22Rv1 (cell line): Measurements from ENCODE around the gene DNAJC5.
A peak's percentile ranks its signal among the peaks of the same experiment; 100 is the strongest.

Experiments used
- H3K27ac ChIP-seq: fragments of 450-650 bp; 2 replicates; pipeline ENCODE4 v1.5.1; 2017
- ZFX ChIP-seq: fragments of 450-650 bp; IDR thresholded peaks from 2 replicates; pipeline ENCODE4 v1.6.1; 2017; ENCODE audit warnings: antibody characterized with exemption, borderline replicate concordance
- TF ChIP-seq, protein P1 (sequence below): fragments of 450-650 bp; IDR thresholded peaks from 2 replicates; pipeline ENCODE4 v1.5.1; 2017; ENCODE audit warnings: mild to moderate bottlenecking

The DNAJC5 gene

GRCh38 chr20:63898882-63899558 is 4.1 kb downstream of the DNAJC5 start:
- TF ChIP-seq, protein P1, sequence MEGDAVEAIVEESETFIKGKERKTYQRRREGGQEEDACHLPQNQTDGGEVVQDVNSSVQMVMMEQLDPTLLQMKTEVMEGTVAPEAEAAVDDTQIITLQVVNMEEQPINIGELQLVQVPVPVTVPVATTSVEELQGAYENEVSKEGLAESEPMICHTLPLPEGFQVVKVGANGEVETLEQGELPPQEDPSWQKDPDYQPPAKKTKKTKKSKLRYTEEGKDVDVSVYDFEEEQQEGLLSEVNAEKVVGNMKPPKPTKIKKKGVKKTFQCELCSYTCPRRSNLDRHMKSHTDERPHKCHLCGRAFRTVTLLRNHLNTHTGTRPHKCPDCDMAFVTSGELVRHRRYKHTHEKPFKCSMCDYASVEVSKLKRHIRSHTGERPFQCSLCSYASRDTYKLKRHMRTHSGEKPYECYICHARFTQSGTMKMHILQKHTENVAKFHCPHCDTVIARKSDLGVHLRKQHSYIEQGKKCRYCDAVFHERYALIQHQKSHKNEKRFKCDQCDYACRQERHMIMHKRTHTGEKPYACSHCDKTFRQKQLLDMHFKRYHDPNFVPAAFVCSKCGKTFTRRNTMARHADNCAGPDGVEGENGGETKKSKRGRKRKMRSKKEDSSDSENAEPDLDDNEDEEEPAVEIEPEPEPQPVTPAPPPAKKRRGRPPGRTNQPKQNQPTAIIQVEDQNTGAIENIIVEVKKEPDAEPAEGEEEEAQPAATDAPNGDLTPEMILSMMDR: no peak
- no peak for TF ChIP-seq ZFX

DNA sequence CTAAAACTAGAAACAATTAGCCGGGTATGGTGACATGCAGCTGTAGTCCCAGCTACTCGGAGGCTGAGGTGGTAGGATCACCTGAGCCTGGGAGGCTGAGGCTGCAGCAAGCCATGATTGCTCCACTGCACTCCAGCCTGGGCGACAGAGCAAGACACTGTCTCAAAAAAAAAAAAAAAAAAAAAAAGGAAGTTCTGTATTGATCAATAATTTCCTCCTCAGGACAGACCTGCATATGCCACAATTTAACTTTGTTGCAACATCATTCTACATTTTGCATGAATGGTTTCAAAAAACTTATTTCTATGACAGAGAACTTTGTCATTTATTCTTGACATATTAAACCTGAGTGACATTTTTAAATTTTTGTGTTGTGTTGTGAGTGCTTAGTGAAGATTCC is 5.5 kb downstream of the DNAJC5 start:
- no peak overlapping the region for H3K27ac ChIP-seq
- TF ChIP-seq ZFX: no peak
- TF ChIP-seq, protein P1: no peak

More at GRCh38 chr20:63898882-63899558, 4.1 kb downstream of the DNAJC5 start:
- no peak overlapping the region for H3K27ac ChIP-seq

DNA sequence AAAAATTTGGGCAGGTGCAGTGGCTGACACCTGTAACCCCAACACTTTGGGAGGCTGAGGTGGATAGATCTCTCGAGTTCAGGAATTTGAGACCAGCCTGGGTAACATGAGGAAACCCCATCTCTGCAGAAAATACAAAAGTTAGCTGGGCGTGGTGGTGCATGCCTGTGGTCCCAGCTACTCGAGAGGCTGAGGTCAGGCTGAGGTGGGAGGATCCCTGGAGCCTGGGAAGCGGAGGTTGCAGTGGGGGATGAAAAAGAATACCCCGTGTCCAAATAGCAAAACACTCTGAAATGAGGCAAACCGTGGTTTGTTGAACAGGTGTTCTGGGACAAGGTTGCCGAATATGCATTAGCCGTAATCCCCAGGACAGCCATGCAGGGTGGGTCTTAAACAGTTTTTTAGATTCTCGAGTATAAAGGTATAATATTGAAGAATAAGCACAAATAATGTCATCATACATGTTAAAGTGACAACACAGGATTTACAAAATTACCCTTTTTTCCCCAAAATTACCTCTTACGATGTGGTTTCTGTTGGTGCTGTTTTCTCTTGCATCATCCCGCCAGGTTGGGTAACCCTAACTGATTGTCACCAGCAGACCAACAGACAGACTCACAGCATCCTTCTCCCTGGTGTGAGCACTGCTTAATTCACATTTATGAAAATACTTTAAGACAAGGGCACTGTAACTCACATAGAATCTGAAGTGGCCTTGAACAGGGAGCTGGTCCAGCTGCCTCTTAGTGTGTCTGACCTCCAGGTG is 9.1 kb downstream of the DNAJC5 start:
- TF ChIP-seq, protein P1: no peak
- TF ChIP-seq ZFX: no peak

GRCh38 chr20:63908008-63908682 is 13.2 kb downstream of the DNAJC5 start:
- TF ChIP-seq, protein P1: no peak
- TF ChIP-seq ZFX: no peak
- H3K27ac ChIP-seq: peak overlapping the region; percentile 25

More for the DNA sequence above, 9.1 kb downstream of the DNAJC5 start:
- H3K27ac ChIP-seq: no peak overlapping the region

- peak overlapping the region; percentile 55 for H3K27ac ChIP-seq
- TF ChIP-seq ZFX: no peak
- TF ChIP-seq, protein P1: no peak
These were observed 16.2 kb downstream of the DNAJC5 start for GRCh38 chr20:63911176-63911575.

- TF ChIP-seq, protein P1: no peak
- TF ChIP-seq ZFX: no peak
These were observed 18.8 kb downstream of the DNAJC5 start for GRCh38 chr20:63913768-63914167.

More at GRCh38 chr20:63913768-63914167, 18.8 kb downstream of the DNAJC5 start:
- no peak overlapping the region for H3K27ac ChIP-seq
